Measurements from ENCODE around the gene REP15. TPM values are rescaled to one million over a fixed set of nuclear protein-coding genes. Genes with fewer than 3 reads are reported as not detected.

Gene REP15
- total and polyA plus RNA-seq, 7 donors, result 0.54 to 251 (median 1.7) TPM

GRCh38 chr12:27703720-27704452, 7.6 kb downstream of the REP15 start:
- no peaks in the 10 kb centered on the region for H3K9me3 ChIP-seq
- no peaks in the 10 kb centered on the region for H3K36me3 ChIP-seq
- intact Hi-C loops (cut with DNase I), result no loop called here
- H3K27me3 ChIP-seq, result no peaks in the 10 kb centered on the region
- 3 to 7% methylated on average over 4 of the region's 4 CpGs for WGBS, 2 donors
- no peak overlapping the region for H3K27ac ChIP-seq
- no peak for TF ChIP-seq EP300 (IDR thresholded peaks at IDR 0.05)
- peak in 3 of 4 experiments; percentile 64 to 76 (median 71) for TF ChIP-seq CTCF (IDR thresholded peaks at IDR 0.05)
- no peaks in the 10 kb centered on the region for H3K4me1 ChIP-seq
- no peak for DNase-seq
- no peak overlapping the region for H3K4me3 ChIP-seq

GRCh38 chr12:27705263-27705662, 9.0 kb downstream of the REP15 start:
- intact Hi-C loops (cut with DNase I), result no loop called here
- no peak for DNase-seq
- Histone ChIP-seq H3K4me1 (peaks cover 0 to 5% (median 2%) of the 10 kb centered on the region in 4 donors), H3K9me3 (no peaks in the 10 kb centered on the region), H3K4me3 (no peak overlapping the region), H3K27me3 (no peaks in the 10 kb centered on the region), H3K36me3 (no peaks in the 10 kb centered on the region), H3K27ac (no peak overlapping the region)
- TF ChIP-seq POLR2A (IDR thresholded peaks at IDR 0.05), result no peak
- TF ChIP-seq POLR2AphosphoS5 (IDR thresholded peaks at IDR 0.05), result no peak
- no peak for TF ChIP-seq CTCF (IDR thresholded peaks at IDR 0.05)
- TF ChIP-seq EP300 (IDR thresholded peaks at IDR 0.05), result no peak
- 92 to 94% methylated on average over 8 of the region's 8 CpGs for WGBS, 2 donors

- TF ChIP-seq POLR2A (IDR thresholded peaks at IDR 0.05) (no peak), CTCF (IDR thresholded peaks at IDR 0.05) (no peak), EP300 (IDR thresholded peaks at IDR 0.05) (no peak), POLR2AphosphoS5 (IDR thresholded peaks at IDR 0.05) (no peak)
- no peaks in the 10 kb centered on the region for H3K27me3 ChIP-seq
- intact Hi-C loops (cut with DNase I), result no loop called here
- H3K36me3 ChIP-seq, result no peaks in the 10 kb centered on the region
- H3K9me3 ChIP-seq, result no peaks in the 10 kb centered on the region
- H3K27ac ChIP-seq, result no peak overlapping the region
- WGBS, 2 donors, result 94 to 96% methylated on average over 2 of the region's 2 CpGs
- H3K4me3 ChIP-seq, result no peak overlapping the region
- peaks cover 0 to 16% (median 12%) of the 10 kb centered on the region in 4 donors for H3K4me1 ChIP-seq
- DNase-seq, result no peak
Observed at GRCh38 chr12:27707216-27707615, 11.0 kb downstream of the REP15 start.

GRCh38 chr12:27709212-27709931, 13.1 kb downstream of the REP15 start:
- Histone ChIP-seq H3K27me3 (no peaks in the 10 kb centered on the region), H3K27ac (peak overlapping the region; percentile 83 to 87 (median 86)), H3K4me1 (peaks cover 0 to 30% (median 21%) of the 10 kb centered on the region in 4 donors), H3K4me3 (peak overlapping the region; percentile 75 to 96 (median 91)), H3K9me3 (no peaks in the 10 kb centered on the region), H3K36me3 (no peaks in the 10 kb centered on the region)
- DNase-seq, result no peak
- no peak for TF ChIP-seq POLR2AphosphoS5 (IDR thresholded peaks at IDR 0.05)
- no peak for TF ChIP-seq CTCF (IDR thresholded peaks at IDR 0.05)
- TF ChIP-seq POLR2A (IDR thresholded peaks at IDR 0.05), result no peak
- TF ChIP-seq EP300 (IDR thresholded peaks at IDR 0.05), result no peak
- intact Hi-C loops (cut with DNase I), result no loop called here
- 40 to 75% methylated on average over 12 of the region's 12 CpGs for WGBS, 2 donors

All from sigmoid colon (tissue), 7 donors.